OCI-LY3 (cell line): ENCODE results near the gene KLHDC3.

Experiments
- H2AFZ ChIP-seq: fragments of 200-600, 300-600 bp; shearing (Covaris generic); 2 replicates; pipeline ENCODE4 v1.6.0; 2014; ENCODE audit warnings: antibody characterized with exemption, low read depth, low read length
- H3K27ac ChIP-seq: fragments of 200-600, 300-600 bp; sonication (generic); 2 replicates; pipeline ENCODE4 v1.5.1; 2014; ENCODE audit warnings: mild to moderate bottlenecking, low read length, moderate library complexity, mixed read lengths
- H3K27me3 ChIP-seq: fragments of 200-600, 300-600 bp; sonication (generic); 2 replicates; pipeline ENCODE4 v1.6.1; 2014; ENCODE audit warnings: low read depth, low read length, mixed read lengths
- H3K36me3 ChIP-seq: fragments of 200-600, 300-600 bp; sonication (generic); replicated peaks from 2 replicates; pipeline ENCODE3; 2014; ENCODE audit warnings: low read depth, low read length, mixed read lengths
- H3K4me1 ChIP-seq: fragments of 300-600, 200-600 bp; sonication (generic); 2 replicates; pipeline ENCODE4 v1.6.1; 2014; ENCODE audit warnings: low read length, mixed read lengths
- H3K4me2 ChIP-seq: fragments of 200-600, 300-600 bp; sonication (generic); 2 replicates; pipeline ENCODE4 v1.6.1; 2014; ENCODE audit warnings: low read length, mixed read lengths
- H3K4me3 ChIP-seq: fragments of 300-600, 200-600 bp; sonication (generic); 2 replicates; pipeline ENCODE4 v1.5.1; 2014; ENCODE audit warnings: antibody characterized with exemption, mild to moderate bottlenecking, low read length, moderate library complexity
- H3K79me2 ChIP-seq: fragments of 300-600, 200-600 bp; shearing (Covaris generic); 2 replicates; pipeline ENCODE4 v1.6.1; 2014; ENCODE audit warnings: mild to moderate bottlenecking, low read length, mixed read lengths
- H3K9ac ChIP-seq: fragments of 300-600, 200-600 bp; shearing (Covaris generic); 2 replicates; pipeline ENCODE4 v1.6.0; 2014; ENCODE audit warnings: mild to moderate bottlenecking, low read length, moderate library complexity
- H3K9me3 ChIP-seq: fragments of 200-600, 300-600 bp; shearing (Covaris generic); 2 replicates; pipeline ENCODE4 v1.6.1; 2014; ENCODE audit warnings: low read length, mixed read lengths; ENCODE audit not compliant: insufficient read depth
- H4K20me1 ChIP-seq: fragments of 200-600, 300-600 bp; sonication (generic); 2 replicates; pipeline ENCODE4 v1.6.1; 2016; ENCODE audit warnings: low read length, mixed read lengths; ENCODE audit not compliant: insufficient read depth
- EZH2phosphoT487 ChIP-seq: fragments of 200-600 bp; shearing (Covaris generic); IDR thresholded peaks from 2 replicates; pipeline ENCODE4 v1.6.1; 2018; ENCODE audit warnings: antibody characterized with exemption, mixed run types, low read depth
- TF ChIP-seq, protein P1 (sequence below): fragments of 200-600, 300-600 bp; sonication (generic); IDR thresholded peaks from 2 replicates; pipeline ENCODE4 v1.5.1; 2014; ENCODE audit warnings: antibody characterized with exemption, low read length, low read depth

Gene KLHDC3

DNA sequence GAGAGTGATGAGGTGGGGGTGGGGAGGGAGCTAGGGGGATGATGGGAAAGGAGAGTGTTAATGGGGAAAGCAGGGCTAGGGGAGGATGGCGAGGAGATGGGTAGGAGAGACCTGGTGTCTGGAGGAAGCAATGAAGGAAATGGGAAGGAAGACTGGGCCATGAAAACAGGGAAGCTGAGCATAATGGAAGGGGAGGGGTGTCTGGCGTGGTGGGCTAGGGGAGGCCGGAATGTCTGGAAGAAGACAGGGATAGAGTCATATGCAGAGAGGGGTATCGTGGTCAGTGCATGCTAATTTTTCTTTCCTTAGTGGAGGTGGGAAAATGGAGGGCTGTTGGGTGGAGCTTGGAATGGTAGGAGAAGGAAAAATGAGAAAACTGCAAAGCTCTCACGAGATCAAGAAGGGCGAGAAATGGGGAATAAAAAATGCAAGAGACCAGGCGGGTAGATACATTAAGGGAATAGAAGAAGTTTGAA, 423 bp downstream of the KLHDC3 start:
- Histone ChIP-seq H3K27ac (peak overlapping the region; percentile 20), H3K4me3 (peak overlapping the region; percentile 90), H3K9ac (peak overlapping the region; percentile 87), H3K9me3 (no peaks in the 10 kb centered on the region), H2AFZ (peak overlapping the region; percentile 52; the same call in 1 of the 2 replicates), H3K27me3 (no peaks in the 10 kb centered on the region), H3K79me2 (peaks cover 31% of the 10 kb centered on the region), H3K4me1 (peaks cover 15% of the 10 kb centered on the region), H4K20me1 (no peaks in the 10 kb centered on the region), H3K4me2 (peak overlapping the region; percentile 97), H3K36me3 (peaks cover 43% of the 10 kb centered on the region)
- TF ChIP-seq, protein P1, sequence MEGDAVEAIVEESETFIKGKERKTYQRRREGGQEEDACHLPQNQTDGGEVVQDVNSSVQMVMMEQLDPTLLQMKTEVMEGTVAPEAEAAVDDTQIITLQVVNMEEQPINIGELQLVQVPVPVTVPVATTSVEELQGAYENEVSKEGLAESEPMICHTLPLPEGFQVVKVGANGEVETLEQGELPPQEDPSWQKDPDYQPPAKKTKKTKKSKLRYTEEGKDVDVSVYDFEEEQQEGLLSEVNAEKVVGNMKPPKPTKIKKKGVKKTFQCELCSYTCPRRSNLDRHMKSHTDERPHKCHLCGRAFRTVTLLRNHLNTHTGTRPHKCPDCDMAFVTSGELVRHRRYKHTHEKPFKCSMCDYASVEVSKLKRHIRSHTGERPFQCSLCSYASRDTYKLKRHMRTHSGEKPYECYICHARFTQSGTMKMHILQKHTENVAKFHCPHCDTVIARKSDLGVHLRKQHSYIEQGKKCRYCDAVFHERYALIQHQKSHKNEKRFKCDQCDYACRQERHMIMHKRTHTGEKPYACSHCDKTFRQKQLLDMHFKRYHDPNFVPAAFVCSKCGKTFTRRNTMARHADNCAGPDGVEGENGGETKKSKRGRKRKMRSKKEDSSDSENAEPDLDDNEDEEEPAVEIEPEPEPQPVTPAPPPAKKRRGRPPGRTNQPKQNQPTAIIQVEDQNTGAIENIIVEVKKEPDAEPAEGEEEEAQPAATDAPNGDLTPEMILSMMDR = no peak
- no peak for TF ChIP-seq EZH2phosphoT487

DNA sequence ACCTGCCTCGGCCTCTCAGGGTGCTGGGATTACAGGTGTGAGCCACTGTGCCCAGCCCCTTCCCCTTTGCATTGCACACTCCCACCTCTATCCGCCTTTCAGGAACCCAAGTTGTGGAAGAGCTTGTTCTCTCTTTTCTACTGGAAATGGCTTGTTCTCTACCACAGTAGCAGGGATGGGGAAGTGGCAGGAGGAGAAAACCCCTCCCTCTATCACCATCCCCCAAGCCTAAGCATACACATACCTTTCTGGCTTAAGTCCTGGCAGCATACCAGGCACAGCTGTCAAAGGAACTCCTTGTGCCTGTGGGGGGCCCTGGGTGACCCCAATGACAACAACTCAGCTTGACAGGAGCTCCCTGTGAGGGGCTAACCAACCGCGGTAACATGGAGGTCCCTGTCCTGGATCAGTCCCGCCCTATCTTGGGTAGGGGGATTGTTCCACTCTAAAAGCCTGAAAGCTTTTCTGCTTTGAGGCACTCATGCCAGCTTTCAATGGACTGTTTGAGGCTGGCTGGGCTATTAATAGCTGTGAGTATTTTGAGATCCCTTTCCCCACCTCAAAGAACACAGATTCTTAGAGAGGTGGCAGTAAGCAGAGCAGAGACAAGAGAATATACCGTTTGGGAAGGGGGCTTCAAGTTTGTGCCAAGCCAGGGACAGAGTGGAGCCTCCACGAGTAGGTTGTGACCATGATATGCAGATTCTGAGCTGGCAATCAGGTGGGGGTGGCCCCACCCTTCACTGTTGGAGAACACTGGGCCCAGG, 2.3 kb downstream of the KLHDC3 start:
- H4K20me1 ChIP-seq = no peaks in the 10 kb centered on the region
- H3K9ac ChIP-seq = no peak overlapping the region
- H3K4me3 ChIP-seq = no peak overlapping the region
- H2AFZ ChIP-seq = no peak overlapping the region
- H3K27me3 ChIP-seq = no peaks in the 10 kb centered on the region
- H3K4me1 ChIP-seq = peaks cover 20% of the 10 kb centered on the region
- H3K36me3 ChIP-seq = peaks cover 34% of the 10 kb centered on the region
- peaks cover 31% of the 10 kb centered on the region for H3K79me2 ChIP-seq
- no peak overlapping the region for H3K27ac ChIP-seq
- H3K4me2 ChIP-seq = no peak overlapping the region
- no peaks in the 10 kb centered on the region for H3K9me3 ChIP-seq
- TF ChIP-seq, protein P1 = no peak
- TF ChIP-seq EZH2phosphoT487 = no peak

DNA sequence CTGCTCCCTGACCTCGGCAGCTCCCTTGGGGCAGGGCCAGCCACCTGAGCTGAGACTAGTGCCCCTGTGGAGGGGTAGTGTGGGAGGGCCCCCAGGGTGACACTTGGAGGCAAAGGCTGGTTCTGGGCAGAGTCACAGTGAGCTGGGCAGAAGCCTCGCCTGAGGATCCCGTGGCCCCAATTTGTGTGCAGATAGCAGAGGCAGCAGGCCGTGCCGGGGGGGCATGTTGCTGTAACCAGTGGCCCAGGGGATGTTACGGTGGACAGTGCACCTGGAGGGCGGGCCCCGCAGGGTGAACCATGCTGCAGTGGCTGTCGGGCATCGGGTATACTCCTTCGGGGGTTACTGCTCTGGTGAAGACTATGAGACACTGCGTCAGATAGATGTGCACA, 2.9 kb downstream of the KLHDC3 start:
- no peak for TF ChIP-seq EZH2phosphoT487
- TF ChIP-seq, protein P1 = no peak
- Histone ChIP-seq H3K27ac (no peak overlapping the region), H3K9ac (no peak overlapping the region), H3K9me3 (no peaks in the 10 kb centered on the region), H3K4me3 (no peak overlapping the region), H3K36me3 (peaks cover 28% of the 10 kb centered on the region), H4K20me1 (no peaks in the 10 kb centered on the region), H3K79me2 (peaks cover 36% of the 10 kb centered on the region), H3K4me2 (no peak overlapping the region), H3K4me1 (peaks cover 20% of the 10 kb centered on the region), H3K27me3 (no peaks in the 10 kb centered on the region), H2AFZ (no peak overlapping the region)

DNA sequence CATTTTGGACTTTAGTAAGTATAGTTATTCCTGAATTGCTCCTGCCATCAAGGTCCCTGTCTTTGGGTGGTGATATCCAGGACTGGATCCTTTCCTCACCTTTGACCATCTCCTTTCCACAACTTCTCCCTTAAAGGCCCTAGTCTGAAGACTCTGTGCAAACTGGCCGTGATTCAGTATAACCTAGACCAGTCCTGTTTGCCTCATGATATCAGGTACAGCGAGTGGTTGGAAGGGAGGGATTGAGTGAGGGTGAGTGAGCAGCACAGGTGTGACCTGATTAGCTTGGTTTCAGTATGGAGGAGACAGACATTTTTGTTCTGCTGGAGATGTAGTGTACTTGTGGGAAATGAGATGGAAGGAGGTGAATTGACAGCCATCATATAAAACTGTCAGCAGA, 5.1 kb downstream of the KLHDC3 start:
- H3K27me3 ChIP-seq = no peaks in the 10 kb centered on the region
- H3K36me3 ChIP-seq = peaks cover 27% of the 10 kb centered on the region
- no peak overlapping the region for H3K4me2 ChIP-seq
- H3K4me3 ChIP-seq = no peak overlapping the region
- H3K4me1 ChIP-seq = peaks cover 19% of the 10 kb centered on the region
- H4K20me1 ChIP-seq = no peaks in the 10 kb centered on the region
- no peak overlapping the region for H2AFZ ChIP-seq
- TF ChIP-seq, protein P1 = no peak
- TF ChIP-seq EZH2phosphoT487 = no peak
- H3K9ac ChIP-seq = no peak overlapping the region
- H3K79me2 ChIP-seq = peaks cover 45% of the 10 kb centered on the region
- no peak overlapping the region for H3K27ac ChIP-seq
- no peaks in the 10 kb centered on the region for H3K9me3 ChIP-seq
